ENCODE measurements around the gene COG7. TPM values are rescaled to one million over a fixed set of nuclear protein-coding genes. Genes with fewer than 3 reads are reported as not detected.
A peak's percentile ranks its signal among the peaks of the same experiment; 100 is the strongest.

The COG7 gene
- total RNA-seq, 1 experiment from 2014 or later, result 38.3 TPM

DNA sequence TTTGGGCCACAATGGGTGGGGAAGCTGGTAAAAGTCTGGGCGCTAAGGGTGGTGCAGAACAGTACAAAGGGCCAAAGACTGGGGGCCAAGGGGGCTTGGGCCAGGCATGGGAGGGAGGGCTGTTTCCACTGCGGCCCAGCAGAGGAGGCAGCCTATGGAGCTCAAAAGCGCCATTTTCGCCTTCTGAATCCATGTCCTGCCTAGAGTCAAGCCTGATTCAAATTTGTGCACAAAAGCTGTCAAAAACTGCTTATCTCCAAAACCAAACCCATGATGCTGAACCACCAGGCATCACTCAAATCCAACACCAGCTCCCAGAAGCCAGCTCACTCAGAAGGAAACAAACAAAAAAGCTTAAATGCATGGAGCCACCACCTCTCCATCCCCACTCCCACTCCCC is 16.0 kb downstream of the COG7 start:
- Histone ChIP-seq H3K27me3 (ENCODE audit: insufficient read depth, low read depth) (no peaks in the 10 kb centered on the region), H3K4me3 (no peak overlapping the region), H3K4me2 (no peak overlapping the region), H3K9me3 (ENCODE audit: insufficient read depth, low read depth) (no peaks in the 10 kb centered on the region), H3K4me1 (replicated peaks; ENCODE audit: insufficient read depth) (peaks cover 3% of the 10 kb centered on the region; the same call in 1 of the 2 replicates), H3K36me3 (ENCODE audit: low read depth) (peaks cover 23% of the 10 kb centered on the region), H3K79me2 (ENCODE audit: low read depth) (no peaks in the 10 kb centered on the region), H4K20me1 (ENCODE audit: insufficient read depth) (peaks cover 2% of the 10 kb centered on the region), H3F3A (ENCODE audit: insufficient read depth, low read depth) (peaks cover 20% of the 10 kb centered on the region), H3K9me2 (ENCODE audit: insufficient read depth) (no peaks in the 10 kb centered on the region), H3K27ac (no peak overlapping the region), H2AFZ (no peak overlapping the region)
- ChIA-PET CTCF (interaction anchor here (0.6 kb wide), 1 partner anchor 216 kb away, joined by 3 read pairs; no protein-coding TSS in a partner anchor), POLR2A (ENCODE audit: unreplicated experiment) (no interaction called here)
- no TSS peak for BruUV-seq (replicated peaks)
- DNase-seq, result no peak
- TF ChIP-seq, protein P1, sequence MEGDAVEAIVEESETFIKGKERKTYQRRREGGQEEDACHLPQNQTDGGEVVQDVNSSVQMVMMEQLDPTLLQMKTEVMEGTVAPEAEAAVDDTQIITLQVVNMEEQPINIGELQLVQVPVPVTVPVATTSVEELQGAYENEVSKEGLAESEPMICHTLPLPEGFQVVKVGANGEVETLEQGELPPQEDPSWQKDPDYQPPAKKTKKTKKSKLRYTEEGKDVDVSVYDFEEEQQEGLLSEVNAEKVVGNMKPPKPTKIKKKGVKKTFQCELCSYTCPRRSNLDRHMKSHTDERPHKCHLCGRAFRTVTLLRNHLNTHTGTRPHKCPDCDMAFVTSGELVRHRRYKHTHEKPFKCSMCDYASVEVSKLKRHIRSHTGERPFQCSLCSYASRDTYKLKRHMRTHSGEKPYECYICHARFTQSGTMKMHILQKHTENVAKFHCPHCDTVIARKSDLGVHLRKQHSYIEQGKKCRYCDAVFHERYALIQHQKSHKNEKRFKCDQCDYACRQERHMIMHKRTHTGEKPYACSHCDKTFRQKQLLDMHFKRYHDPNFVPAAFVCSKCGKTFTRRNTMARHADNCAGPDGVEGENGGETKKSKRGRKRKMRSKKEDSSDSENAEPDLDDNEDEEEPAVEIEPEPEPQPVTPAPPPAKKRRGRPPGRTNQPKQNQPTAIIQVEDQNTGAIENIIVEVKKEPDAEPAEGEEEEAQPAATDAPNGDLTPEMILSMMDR (conservative IDR thresholded peaks at IDR 0.05), result no peak
- no peak for TF ChIP-seq EZH2 (IDR thresholded peaks at IDR 0.05; ENCODE audit: low read depth)
- intact Hi-C loops (cut with micrococcal nuclease; ENCODE audit: unreplicated experiment), result loop anchor here (5.0 to 10.0 kb wide), 3 partner anchors 120 to 540 kb away; partner anchors contain the start of genes EARS2 and UBFD1

DNA sequence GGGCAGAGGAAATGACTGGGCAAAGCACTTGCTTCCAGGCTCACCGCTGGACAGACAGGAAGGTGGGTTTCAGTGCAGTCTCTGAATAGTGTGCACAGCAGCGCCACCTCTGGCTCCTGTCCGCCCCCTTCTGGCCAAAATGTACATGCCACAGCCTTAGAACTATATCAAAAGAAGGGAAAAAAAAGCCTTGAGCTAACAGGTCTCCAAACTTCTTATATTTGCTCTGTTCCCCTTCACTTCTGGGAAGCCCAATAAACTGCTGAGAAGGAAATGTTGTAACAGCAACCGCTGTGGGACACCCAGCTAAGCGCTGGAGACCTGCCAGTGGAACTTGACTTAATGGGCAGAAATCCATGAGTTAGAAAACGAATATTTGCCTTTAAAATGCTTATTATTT is 17.5 kb downstream of the COG7 start:
- Histone ChIP-seq H3K27me3 (ENCODE audit: insufficient read depth, low read depth) (no peaks in the 10 kb centered on the region), H2AFZ (no peak overlapping the region), H3F3A (ENCODE audit: insufficient read depth, low read depth) (peaks cover 20% of the 10 kb centered on the region), H3K4me3 (no peak overlapping the region), H3K9me3 (ENCODE audit: insufficient read depth, low read depth) (no peaks in the 10 kb centered on the region), H3K79me2 (ENCODE audit: low read depth) (no peaks in the 10 kb centered on the region), H3K36me3 (ENCODE audit: low read depth) (peaks cover 21% of the 10 kb centered on the region), H3K27ac (no peak overlapping the region), H3K9me2 (ENCODE audit: insufficient read depth) (no peaks in the 10 kb centered on the region), H4K20me1 (ENCODE audit: insufficient read depth) (peaks cover 2% of the 10 kb centered on the region), H3K4me1 (replicated peaks; ENCODE audit: insufficient read depth) (peaks cover 3% of the 10 kb centered on the region; the same call in 1 of the 2 replicates), H3K4me2 (no peak overlapping the region)
- ChIA-PET CTCF (interaction anchor here (0.5 to 4.2 kb wide), 15 partner anchors 10 to 292 kb away, joined by 3 to 62 read pairs (median 4); partner anchors contain the start of genes EARS2, SCNN1G and UBFD1), POLR2A (ENCODE audit: unreplicated experiment) (interaction anchor here (0.6 to 0.7 kb wide), 5 partner anchors 13 to 1807 kb away, joined by 3 to 4 read pairs (median 3); no protein-coding TSS in a partner anchor)
- DNase-seq, result peak; percentile 55 to 67
- no TSS peak for BruUV-seq (replicated peaks)
- TF ChIP-seq, protein P1 (conservative IDR thresholded peaks at IDR 0.05), result peak; percentile 90
- TF ChIP-seq EZH2 (IDR thresholded peaks at IDR 0.05; ENCODE audit: low read depth), result no peak
- intact Hi-C loops (cut with micrococcal nuclease; ENCODE audit: unreplicated experiment), result loop anchor here (2.0 to 10.0 kb wide), 5 partner anchors 105 to 538 kb away; partner anchors contain the start of genes EARS2 and UBFD1

DNA sequence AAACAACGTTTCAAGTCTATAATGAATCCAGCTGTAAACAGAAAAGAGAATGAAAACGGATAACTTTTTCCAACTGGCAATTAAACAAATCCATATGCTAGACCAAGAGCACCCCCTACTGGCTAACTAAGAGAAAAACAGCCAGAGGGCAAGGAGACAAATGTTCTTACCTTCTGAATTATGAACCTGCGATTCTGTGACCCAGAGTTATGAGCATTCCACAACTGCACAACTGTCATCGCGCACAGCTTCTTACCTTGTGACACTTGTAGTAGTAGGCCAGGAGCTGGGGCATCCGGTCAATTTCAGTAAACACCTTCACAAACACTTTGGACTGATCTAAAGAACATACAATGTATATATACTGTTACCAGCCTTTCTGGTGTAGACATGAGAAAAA is 18.6 kb downstream of the COG7 start:
- no peak for TF ChIP-seq EZH2 (IDR thresholded peaks at IDR 0.05; ENCODE audit: low read depth)
- TF ChIP-seq, protein P1 (conservative IDR thresholded peaks at IDR 0.05), result peak; percentile 94
- no peaks in the 10 kb centered on the region for H3K79me2 ChIP-seq (ENCODE audit: low read depth)
- H3K9me2 ChIP-seq (ENCODE audit: insufficient read depth), result no peaks in the 10 kb centered on the region
- no peak overlapping the region for H2AFZ ChIP-seq
- ChIA-PET CTCF (interaction anchor here (0.6 to 4.2 kb wide), 4 partner anchors 102 to 252 kb away, joined by 3 to 62 read pairs (median 10); partner anchors contain the start of gene SCNN1G), POLR2A (ENCODE audit: unreplicated experiment) (interaction anchor here (0.7 kb wide), 1 partner anchor 254 kb away, joined by 4 read pairs; no protein-coding TSS in a partner anchor)
- H3K4me1 ChIP-seq (replicated peaks; ENCODE audit: insufficient read depth), result peaks cover 3% of the 10 kb centered on the region; the same call in 1 of the 2 replicates
- H3K36me3 ChIP-seq (ENCODE audit: low read depth), result peaks cover 27% of the 10 kb centered on the region
- no peak overlapping the region for H3K27ac ChIP-seq
- H4K20me1 ChIP-seq (ENCODE audit: insufficient read depth), result peaks cover 2% of the 10 kb centered on the region
- peak; percentile 28 to 63 for DNase-seq
- no peak overlapping the region for H3K4me2 ChIP-seq
- no peak overlapping the region for H3K4me3 ChIP-seq
- no peaks in the 10 kb centered on the region for H3K27me3 ChIP-seq (ENCODE audit: insufficient read depth, low read depth)
- H3K9me3 ChIP-seq (ENCODE audit: insufficient read depth, low read depth), result no peaks in the 10 kb centered on the region
- intact Hi-C loops (cut with micrococcal nuclease; ENCODE audit: unreplicated experiment), result loop anchor here (1.0 to 10.0 kb wide), 5 partner anchors 104 to 602 kb away; partner anchors contain the start of gene SCNN1G
- no TSS peak for BruUV-seq (replicated peaks)
- peaks cover 20% of the 10 kb centered on the region; the same call in 1 of the 2 replicates for H3F3A ChIP-seq (ENCODE audit: insufficient read depth, low read depth)
